ENCODE measurements around the gene RPS14. TPM values are rescaled to one million over a fixed set of nuclear protein-coding genes. Genes with fewer than 3 reads are reported as not detected.
A peak's percentile ranks its signal among the peaks of the same experiment; 100 is the strongest.

Gene RPS14
- total RNA-seq = 1,000 to 10,000 TPM; 2,876 to 3,412 TPM

DNA sequence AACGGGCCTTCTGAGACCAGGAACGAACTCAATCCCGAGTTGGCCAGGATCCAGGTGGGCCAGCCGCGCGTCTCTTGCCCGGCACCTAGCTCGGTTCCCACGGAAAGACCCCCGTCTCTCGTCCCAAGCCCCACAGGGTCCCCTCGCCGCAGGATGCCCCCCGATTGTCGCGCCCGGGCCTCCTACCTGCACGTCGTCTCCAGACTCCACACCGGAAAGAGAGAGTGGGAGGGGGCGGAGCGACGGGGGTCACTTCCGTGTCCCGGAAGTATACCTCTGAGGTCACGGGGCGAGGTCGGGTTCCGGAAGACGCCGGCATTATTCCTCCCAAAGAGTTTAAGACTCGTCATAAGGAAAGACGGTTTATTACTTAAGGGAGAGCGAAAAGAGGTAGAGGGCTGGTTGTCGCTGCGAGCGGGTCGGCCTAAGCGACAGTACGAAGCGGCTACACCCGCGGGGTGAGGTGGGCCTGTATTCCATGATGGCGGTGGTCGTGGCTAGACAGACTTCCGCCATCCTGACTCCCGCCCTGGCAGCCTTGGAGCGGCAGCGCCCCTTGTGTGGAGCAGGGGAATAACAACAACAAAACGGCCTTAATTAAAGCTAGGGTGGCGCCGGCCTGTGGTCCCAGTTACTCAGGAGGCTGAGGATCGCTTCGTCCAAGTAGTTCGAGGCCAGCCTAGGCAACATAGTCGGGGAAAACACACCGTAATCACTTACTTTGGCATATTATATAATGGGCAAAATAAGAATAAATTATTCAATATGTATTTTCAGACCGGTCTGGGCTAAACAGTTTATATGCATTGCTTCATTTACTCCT is at the start of gene RPS14:
Gene RPS14 (minus strand): TSS at position 223 of the 823 bp plus-strand sequence. CDS start 2,006 bp downstream, outside the sequence.
- peak; percentile 90 to 94 for DNase-seq (ENCODE audit: low spot score in 2 of 2)
- peak; percentile 95 to 98 for ATAC-seq
- H3K36me3 Mint-ChIP-seq = peaks cover 43 to 45% of the 10 kb centered on the region in 2 donors
- no peaks in the 10 kb centered on the region for H3K9me3 Mint-ChIP-seq
- peak within 1 kb of the TSS; percentile 99 to 100 for H3K27ac Mint-ChIP-seq

DNA sequence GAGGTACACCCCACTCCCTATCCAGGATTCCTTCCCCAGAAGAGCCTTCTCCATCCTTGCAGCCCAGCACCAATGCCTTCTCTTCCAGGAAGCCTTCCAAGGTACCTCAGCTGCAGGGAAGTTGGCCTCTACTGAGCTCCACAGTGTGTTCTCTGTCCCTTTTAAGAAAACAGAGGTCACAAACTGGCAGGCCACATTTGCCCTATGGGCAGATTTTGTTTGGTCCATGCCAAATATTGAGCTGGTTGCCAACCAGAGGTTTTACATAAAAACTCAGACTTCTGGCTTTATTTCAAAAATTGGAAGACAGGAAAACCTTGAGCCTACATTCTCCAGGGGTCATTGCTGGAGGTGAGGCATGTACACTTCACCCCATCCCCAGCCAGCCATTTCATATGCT is 49.4 kb upstream of the RPS14 start:
- ATAC-seq = no peak
- no peak overlapping the region for H3K27ac Mint-ChIP-seq
- no peaks in the 10 kb centered on the region for H3K9me3 Mint-ChIP-seq
- no peak for DNase-seq (ENCODE audit: low spot score in 2 of 2)
- H3K36me3 Mint-ChIP-seq = no peaks in the 10 kb centered on the region

DNA sequence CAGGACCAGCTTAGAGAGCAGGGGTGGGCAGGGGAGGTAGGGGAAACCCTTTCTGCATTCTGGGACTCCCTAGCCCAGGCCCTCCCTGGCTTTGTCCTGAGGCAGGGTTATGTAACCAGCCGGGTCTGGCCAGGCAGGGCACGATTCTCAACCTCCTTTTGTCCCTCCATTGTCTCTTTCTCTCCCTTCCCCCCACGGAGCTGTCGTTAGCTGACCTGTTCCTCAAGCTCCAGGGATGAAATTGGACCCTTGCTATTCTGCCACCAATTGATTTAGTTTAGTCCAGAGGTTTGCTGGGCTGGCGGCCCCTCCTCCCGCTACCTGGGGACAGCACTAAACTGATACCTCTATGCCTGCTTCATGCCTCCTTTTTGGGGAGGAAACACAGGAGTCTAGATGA is 49.0 kb upstream of the RPS14 start:
- ATAC-seq (no peak), DNase-seq (ENCODE audit: low spot score in 2 of 2) (no peak)
- H3K27ac Mint-ChIP-seq = no peak overlapping the region
- H3K9me3 Mint-ChIP-seq = no peaks in the 10 kb centered on the region
- H3K36me3 Mint-ChIP-seq = no peaks in the 10 kb centered on the region

DNA sequence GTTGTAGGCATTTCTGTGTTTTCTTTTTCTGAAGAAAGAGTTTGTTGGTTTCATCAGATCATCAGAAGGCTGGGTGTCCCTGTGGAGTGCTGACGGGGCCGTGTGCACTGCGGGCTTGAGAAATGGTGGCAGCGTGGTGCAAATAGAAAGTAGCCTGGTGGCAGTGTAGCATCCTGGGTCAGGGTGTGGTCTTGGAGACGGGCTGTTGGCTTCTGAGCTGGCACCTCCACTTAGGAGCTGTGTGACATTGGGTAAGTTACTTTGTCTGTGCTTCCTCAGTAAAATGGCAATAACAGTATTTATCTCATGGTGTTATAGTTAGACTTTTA is 48.4 kb upstream of the RPS14 start:
- H3K9me3 Mint-ChIP-seq = no peaks in the 10 kb centered on the region
- no peaks in the 10 kb centered on the region for H3K36me3 Mint-ChIP-seq
- DNase-seq (ENCODE audit: low spot score in 2 of 2) (no peak), ATAC-seq (no peak)
- H3K27ac Mint-ChIP-seq = no peak overlapping the region

DNA sequence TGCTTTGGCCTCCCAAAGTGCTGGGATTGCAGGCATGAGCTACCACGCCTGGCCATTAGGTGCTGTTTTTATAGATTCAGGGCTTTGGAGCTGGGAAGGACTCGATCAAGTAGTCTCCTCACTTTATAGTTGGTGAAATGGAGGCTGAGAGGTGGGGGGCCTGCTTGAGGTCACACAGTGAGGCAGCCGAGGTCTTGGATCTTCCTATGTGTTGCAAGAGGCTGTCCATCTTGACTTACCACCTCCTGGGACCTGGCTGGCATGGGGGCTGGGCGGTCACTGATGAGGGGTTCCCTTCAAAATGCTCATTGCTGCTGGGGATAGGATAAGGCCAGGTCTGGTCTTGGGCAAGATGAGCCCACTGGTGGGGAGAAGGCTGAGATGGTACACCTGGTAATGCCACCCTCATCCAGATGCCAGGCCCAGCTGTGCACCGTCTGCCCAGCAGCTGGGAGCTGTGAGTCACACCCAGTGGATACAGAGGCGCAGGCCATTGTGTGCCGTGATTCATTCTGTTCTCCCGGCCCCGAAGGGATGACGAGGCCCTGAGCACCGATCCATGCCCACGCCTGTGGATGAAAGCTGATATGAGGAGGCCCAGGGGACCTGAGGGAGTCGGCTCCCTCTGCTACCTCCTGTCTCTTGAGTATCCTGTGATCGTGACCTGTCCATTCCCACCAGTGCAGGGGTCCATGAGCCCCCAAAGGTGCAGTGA is 47.9 kb upstream of the RPS14 start:
- no peak for ATAC-seq
- no peaks in the 10 kb centered on the region for H3K9me3 Mint-ChIP-seq
- H3K36me3 Mint-ChIP-seq = no peaks in the 10 kb centered on the region
- DNase-seq (ENCODE audit: low spot score in 2 of 2) = no peak
- no peak overlapping the region for H3K27ac Mint-ChIP-seq

DNA sequence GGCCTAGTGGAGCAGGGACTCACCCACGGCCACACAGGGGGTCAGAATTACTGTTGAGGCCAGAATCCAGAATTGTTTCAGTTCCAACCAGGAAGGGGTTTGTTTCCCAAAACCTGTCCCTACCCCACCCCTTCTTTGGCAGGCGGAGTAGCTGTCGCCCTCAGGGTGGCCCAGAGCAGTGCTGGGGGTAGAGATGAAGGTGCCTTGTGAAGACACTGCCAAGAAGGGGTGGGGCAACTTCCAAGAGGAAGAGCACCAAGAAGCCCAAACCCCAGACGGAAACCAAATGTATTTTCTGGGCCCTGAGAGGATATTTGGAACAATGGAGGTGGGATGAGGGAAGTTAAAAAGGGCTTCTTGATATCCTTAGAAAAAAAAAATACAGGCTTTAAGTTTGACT is 47.0 kb upstream of the RPS14 start:
- Mint-ChIP-seq H3K9me3 (no peaks in the 10 kb centered on the region), H3K36me3 (no peaks in the 10 kb centered on the region), H3K27ac (no peak overlapping the region)
- no peak for DNase-seq (ENCODE audit: low spot score in 2 of 2)
- no peak for ATAC-seq

DNA sequence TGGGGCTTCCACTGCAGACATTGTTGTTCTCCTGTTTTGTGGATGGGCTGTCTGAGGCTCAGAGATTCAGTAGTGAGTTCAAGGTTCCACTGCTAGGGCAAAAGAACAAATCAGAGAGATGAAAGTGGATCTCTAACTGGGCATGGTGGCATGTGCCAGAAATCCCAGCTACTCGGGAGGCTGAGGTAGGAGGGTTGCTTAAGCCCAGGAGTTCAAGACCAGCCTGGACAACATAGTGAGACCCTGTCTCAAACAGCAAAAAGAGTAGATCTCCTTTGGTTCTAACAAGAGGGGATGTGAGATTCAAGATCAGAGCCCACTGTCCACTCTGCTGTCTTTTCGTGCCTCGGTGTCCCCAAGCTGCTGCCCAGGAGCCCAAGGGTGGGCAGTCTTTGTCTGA is 46.6 kb upstream of the RPS14 start:
- Mint-ChIP-seq H3K27ac (no peak overlapping the region), H3K9me3 (no peaks in the 10 kb centered on the region), H3K36me3 (no peaks in the 10 kb centered on the region)
- DNase-seq (ENCODE audit: low spot score in 2 of 2) (no peak), ATAC-seq (no peak)

DNA sequence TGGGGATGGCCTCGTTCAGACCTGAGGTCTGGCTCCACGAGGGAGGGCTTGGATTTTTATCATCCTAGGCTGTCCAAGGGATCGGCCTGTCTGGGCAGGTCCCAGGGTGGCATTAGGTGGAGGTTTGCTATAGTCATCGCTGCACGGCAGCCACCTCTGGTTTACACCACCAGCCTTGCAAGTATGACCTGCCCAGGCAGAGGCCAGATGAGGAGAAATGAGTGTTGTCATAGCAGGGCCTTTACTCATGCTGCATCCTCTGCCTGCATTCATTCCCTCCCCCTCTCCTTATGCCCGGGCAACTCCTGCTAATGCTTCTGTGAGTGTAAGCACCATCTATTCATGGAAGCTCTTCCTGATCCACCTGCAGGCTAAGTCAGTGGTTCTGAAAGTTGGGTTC is 43.1 kb upstream of the RPS14 start:
- H3K9me3 Mint-ChIP-seq = no peaks in the 10 kb centered on the region
- no peak for ATAC-seq
- no peaks in the 10 kb centered on the region for H3K36me3 Mint-ChIP-seq
- H3K27ac Mint-ChIP-seq = no peak overlapping the region
- DNase-seq (ENCODE audit: low spot score in 2 of 2) = no peak

DNA sequence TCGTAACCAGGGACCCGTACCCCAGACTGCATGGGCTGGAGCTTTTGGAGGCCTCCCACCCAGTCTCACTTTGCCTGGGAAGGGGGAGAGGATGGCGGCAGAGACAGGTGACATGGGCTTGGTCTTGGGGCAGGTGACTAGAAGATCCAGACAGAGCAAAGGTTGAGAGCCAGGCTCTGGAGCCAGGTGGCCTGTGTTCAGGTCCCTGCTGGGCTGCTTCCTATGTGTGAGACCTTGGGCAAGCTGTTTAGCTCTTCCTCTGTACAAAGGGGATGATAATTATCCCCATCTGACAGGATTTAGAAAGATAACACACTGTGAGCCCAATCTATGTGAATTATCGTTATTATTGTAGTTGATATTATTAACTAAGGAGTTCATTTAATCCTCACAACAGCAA is 42.3 kb upstream of the RPS14 start:
- no peak for ATAC-seq
- no peaks in the 10 kb centered on the region for H3K9me3 Mint-ChIP-seq
- no peak for DNase-seq (ENCODE audit: low spot score in 2 of 2)
- peak overlapping the region in 1 of 2 donors; percentile 7 for H3K27ac Mint-ChIP-seq
- H3K36me3 Mint-ChIP-seq = no peaks in the 10 kb centered on the region

DNA sequence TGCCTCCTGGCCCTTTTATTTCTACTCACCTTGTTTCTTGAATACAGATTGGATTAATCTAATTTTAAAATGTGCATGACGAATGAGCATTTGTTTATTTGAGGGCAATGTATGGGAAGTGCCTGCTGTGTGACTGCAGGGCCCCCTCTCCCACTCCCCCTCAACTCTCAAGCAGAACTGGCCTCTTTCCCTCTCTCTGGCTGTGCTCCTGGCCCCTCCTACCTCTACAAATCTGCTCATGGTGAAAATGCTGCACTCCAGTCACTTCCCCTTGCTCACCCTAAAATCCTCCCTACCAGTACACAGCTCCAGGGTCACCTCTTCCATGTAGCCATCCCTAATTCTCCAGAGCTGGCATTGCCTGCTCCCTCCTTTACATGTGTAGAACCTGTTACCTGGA is 41.2 kb upstream of the RPS14 start:
- no peaks in the 10 kb centered on the region for H3K36me3 Mint-ChIP-seq
- no peaks in the 10 kb centered on the region for H3K9me3 Mint-ChIP-seq
- ATAC-seq (no peak), DNase-seq (ENCODE audit: low spot score in 2 of 2) (no peak)
- H3K27ac Mint-ChIP-seq = peak overlapping the region; percentile 7 to 12

DNA sequence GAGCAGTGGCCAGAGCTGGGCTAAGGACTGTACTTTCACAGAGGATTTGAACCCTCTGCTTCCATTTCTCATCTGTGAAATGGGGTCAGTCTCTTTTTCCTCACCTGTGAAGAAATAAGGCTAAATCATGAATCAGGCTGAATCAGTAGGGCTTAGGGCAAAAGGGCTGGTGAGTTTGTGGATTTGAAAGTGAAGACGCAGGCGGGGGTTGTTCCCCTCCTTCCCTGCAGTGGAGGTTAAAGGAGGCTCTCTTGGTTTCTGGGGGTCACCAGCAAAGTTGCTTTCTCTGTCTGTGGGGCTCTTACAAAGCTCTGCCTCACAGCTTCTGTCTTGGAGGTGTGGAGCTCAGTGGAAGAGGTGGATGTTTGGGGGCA is 40.7 kb upstream of the RPS14 start:
- DNase-seq (ENCODE audit: low spot score in 2 of 2) (no peak), ATAC-seq (no peak)
- Mint-ChIP-seq H3K36me3 (no peaks in the 10 kb centered on the region), H3K9me3 (no peaks in the 10 kb centered on the region), H3K27ac (no peak overlapping the region)

DNA sequence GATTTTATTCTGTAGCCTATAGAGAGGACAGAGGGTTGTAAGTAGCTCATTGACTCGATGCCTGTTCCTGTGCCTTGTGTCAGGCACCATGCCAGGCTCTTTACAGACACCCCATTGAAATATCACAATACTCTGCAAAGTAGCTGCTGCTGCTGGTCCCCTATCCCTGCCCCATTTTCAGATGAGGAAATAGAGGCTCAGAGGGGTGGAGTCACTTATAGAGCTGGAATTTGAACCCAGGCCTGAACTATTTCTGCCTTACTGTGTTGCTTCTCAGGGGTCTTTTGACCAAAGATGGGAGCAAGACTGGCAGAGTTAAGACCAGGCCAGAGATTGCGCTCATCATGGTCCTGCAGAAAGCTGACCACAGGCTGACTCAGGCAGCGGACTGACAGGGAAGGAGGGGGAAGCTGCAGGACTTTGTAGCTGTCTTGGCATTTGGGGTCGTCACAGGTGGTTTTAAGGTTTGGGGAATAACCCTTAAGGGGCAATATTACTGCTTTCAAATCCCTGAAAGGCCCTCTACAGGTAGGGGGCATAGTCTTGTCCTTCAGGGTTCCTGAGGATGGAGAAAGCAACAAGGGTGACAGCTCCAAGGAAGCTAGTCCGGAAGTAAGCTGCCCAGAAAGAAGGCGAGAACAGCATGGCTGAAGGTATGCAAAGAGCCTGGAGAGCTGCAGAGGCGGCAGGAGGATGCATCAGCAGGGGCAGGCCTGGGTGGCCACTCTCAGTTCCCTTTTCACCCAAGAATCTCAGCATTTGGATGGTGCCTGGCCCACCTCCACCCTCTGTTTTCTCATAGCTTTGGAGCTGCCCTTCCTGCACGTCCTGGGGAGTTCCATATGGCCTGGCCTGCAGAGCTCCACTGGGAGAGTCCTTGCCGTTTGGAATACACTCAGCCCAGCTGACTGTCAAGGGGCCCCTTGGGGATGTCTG is 40.1 kb upstream of the RPS14 start:
- no peak for DNase-seq (ENCODE audit: low spot score in 2 of 2)
- Mint-ChIP-seq H3K27ac (no peak overlapping the region), H3K36me3 (no peaks in the 10 kb centered on the region), H3K9me3 (no peaks in the 10 kb centered on the region)
- ATAC-seq = no peak

DNA sequence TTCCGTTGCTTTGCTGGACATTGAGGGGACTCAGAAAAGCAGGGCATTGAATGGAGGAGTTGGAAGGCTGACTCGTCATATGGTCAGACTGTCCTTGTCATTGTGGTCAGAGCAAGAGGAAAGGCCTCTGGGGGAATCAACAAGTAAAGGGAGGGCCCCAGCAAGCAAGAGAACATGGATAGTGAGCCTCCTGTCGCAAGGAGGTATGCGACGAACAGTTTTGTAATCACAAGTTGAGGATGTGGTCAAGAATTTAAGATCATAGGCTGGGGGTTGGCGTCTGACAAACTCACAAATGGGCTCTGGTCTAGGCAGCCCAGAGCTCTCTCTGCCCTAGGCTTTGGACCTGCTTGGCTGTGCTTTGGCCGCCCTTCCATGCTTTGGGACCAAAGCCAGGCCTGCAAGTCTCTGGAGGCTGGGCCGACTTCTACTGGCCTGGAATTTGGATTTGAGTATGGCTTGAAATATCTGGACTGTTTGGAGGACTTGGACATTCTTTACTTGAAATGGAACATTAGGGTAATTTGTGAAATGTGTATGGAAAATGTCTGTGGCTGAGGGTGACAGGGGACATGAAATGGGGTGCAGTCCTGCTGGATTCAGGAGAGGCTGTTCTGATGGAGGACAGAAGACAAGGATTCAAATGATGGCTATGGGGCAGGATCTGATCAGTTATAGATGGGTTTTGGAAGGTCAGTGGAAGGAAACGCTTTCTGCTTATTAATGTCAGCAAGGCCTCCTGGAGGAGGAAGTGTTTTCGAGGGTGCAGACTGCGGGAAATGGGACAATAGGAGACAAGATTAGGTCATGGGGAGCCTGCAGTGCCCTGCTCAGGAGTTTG is 39.2 kb upstream of the RPS14 start:
- peak in 1 of 2 donors; percentile 28 for ATAC-seq

DNA sequence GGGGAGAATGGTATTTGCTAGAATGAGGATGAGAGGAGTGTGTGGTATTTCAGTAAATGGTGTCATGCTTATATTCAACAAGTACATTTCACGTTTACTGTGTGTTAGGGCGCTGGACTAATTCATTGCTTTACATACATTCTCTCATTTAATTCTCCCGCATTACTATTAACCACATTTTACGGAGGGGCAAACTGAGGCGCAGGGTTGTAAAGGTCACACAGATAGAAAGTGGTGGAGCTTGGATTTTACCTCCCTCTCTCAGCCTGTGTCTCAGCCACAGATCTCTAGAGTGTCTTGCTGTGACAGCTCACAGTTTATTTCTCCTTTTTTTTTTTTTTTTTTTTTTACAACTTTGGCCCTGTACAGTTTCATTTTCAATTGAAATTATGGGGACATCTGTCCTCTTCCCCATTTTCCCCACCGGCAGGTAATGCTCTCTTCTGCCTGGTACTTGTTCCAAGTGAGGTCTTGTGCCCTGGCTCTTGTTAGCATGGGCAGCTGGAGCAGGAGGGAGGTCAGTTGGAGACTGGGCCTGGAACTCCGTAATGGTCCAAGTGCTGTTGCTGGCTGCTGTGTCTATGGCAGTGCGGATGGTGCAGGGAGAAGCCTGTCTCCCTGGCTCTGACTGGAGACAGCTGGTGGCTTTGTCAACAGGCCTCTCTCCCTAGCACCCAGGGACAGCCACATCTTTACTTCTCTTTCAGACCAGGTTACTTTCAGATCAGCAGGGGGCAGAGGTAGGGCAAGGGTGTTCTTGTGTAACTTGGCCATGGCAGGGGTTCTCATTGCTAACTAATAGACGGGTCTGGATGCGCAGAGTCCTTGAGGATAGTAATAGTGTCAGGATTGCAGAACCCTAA is 37.9 kb upstream of the RPS14 start:
- ATAC-seq (no peak), DNase-seq (ENCODE audit: low spot score in 2 of 2) (no peak)
- Mint-ChIP-seq H3K36me3 (no peaks in the 10 kb centered on the region), H3K27ac (peak overlapping the region in 1 of 2 donors; percentile 87), H3K9me3 (no peaks in the 10 kb centered on the region)

More for the DNA sequence above, 39.2 kb upstream of the RPS14 start:
- Mint-ChIP-seq H3K36me3 (no peaks in the 10 kb centered on the region), H3K27ac (no peak overlapping the region), H3K9me3 (no peaks in the 10 kb centered on the region)
- no peak for DNase-seq (ENCODE audit: low spot score in 2 of 2)

DNA sequence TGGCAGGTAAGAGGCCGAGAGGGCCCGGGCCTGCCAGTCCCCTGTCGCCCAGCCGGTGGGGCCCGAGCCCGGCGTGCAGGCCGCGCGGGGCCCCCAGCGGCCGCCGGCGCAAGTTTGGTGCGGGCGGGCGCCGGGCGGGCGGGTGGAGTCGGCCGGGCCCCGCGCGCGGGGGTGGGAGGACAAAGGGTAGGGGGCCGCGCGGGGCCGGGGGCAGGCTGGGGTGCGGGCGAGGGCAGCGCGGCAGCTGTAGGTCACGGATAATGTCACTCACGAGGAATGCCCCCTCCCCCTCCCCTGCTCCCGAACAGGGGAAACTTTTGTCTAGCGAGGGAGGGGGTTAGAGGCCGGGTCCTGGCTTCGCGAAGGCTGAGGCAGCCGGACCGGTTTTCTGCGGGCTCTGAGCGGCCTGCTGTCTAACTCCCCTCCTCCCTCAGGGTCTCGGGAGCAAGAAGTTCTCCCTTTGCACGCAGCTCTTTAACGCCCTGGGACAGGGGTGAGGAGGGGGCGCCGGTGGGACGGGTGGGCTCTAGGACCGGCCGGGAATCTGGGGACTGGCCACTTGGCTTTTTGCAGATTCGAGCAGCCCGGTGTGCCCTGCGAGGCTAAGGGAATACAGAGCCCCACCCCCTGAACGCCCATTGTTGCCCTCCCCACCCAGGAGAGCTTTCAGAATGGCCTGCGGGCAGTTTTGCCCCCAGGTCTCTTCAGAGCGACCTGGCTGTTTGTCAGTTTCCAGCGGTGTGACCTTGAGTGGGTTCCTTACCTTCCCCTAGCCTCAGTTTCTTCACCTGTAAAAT is 37.1 kb upstream of the RPS14 start:
- DNase-seq (ENCODE audit: low spot score in 2 of 2) = peak in 1 of 2 donors; percentile 58

More for the DNA sequence above, 37.1 kb upstream of the RPS14 start:
- Mint-ChIP-seq H3K9me3 (no peaks in the 10 kb centered on the region), H3K36me3 (no peaks in the 10 kb centered on the region), H3K27ac (no peak overlapping the region)
- ATAC-seq = peak; percentile 65 to 66

All from activated naive CD4-positive, alpha-beta T cell treated with anti-CD3 and anti-CD28 coated beads, Interleukin-2, amount 50 U/mL, for 72 hours (primary cell).